Inflammatory macrophage (primary cell): ENCODE measurements around the gene RIOX2.

Experiments
- DNase-seq, 2 donors: peaks; one replicate each; pipeline ENCODE4 v3.0.0-alpha.2; 2020 to 2022

RIOX2 gene

GRCh38 chr3:97952872-97953271, 19.4 kb downstream of the RIOX2 start:
- peak in 1 of 2 donors; percentile 11 for DNase-seq

- DNase-seq: peak; percentile 84 to 86
These were observed 20.0 kb downstream of the RIOX2 start for GRCh38 chr3:97952280-97952679.

- DNase-seq: no peak
These were observed 21.9 kb downstream of the RIOX2 start for GRCh38 chr3:97950360-97950759.

- no peak for DNase-seq
These were observed 22.5 kb downstream of the RIOX2 start for GRCh38 chr3:97949743-97950142.

- DNase-seq: peak in 1 of 2 donors; percentile 26
These were observed 23.1 kb downstream of the RIOX2 start for GRCh38 chr3:97949110-97949485.

- no peak for DNase-seq
These were observed 23.7 kb downstream of the RIOX2 start for GRCh38 chr3:97948351-97949109.

GRCh38 chr3:97942801-97943546, 29.3 kb downstream of the RIOX2 start:
- DNase-seq: no peak

GRCh38 chr3:97940034-97940433, 32.2 kb downstream of the RIOX2 start:
- no peak for DNase-seq

GRCh38 chr3:97939401-97939800, 32.8 kb downstream of the RIOX2 start:
- DNase-seq: no peak

- no peak for DNase-seq
These were observed 33.8 kb downstream of the RIOX2 start for GRCh38 chr3:97938444-97938843.

GRCh38 chr3:97937205-97937604, 35.0 kb downstream of the RIOX2 start:
- no peak for DNase-seq

- no peak for DNase-seq
These were observed 36.4 kb downstream of the RIOX2 start for GRCh38 chr3:97935842-97936241.

GRCh38 chr3:97934980-97935695, 37.1 kb downstream of the RIOX2 start:
- no peak for DNase-seq

- no peak for DNase-seq
These were observed 39.8 kb downstream of the RIOX2 start for GRCh38 chr3:97932387-97932801.

- DNase-seq: no peak
These were observed 41.0 kb downstream of the RIOX2 start for GRCh38 chr3:97931218-97931617.

- DNase-seq: no peak
These were observed 42.2 kb downstream of the RIOX2 start for GRCh38 chr3:97930018-97930417.

- DNase-seq: no peak
These were observed 43.2 kb downstream of the RIOX2 start for GRCh38 chr3:97928986-97929385.

GRCh38 chr3:97927704-97928103, 44.5 kb downstream of the RIOX2 start:
- no peak for DNase-seq

- DNase-seq: peak in 1 of 2 donors; percentile 22
These were observed 54.3 kb downstream of the RIOX2 start for GRCh38 chr3:97917813-97918536.

- no peak for DNase-seq
These were observed 55.7 kb downstream of the RIOX2 start for GRCh38 chr3:97916576-97916975.

- no peak for DNase-seq
These were observed 57.8 kb downstream of the RIOX2 start for GRCh38 chr3:97914388-97914787.

- DNase-seq: no peak
These were observed 60.8 kb downstream of the RIOX2 start for GRCh38 chr3:97911459-97911858.

- peak; percentile 60 to 62 for DNase-seq
These were observed 61.3 kb downstream of the RIOX2 start for GRCh38 chr3:97910931-97911351.
